ENCODE data around the gene POLR2F.

The POLR2F gene

DNA sequence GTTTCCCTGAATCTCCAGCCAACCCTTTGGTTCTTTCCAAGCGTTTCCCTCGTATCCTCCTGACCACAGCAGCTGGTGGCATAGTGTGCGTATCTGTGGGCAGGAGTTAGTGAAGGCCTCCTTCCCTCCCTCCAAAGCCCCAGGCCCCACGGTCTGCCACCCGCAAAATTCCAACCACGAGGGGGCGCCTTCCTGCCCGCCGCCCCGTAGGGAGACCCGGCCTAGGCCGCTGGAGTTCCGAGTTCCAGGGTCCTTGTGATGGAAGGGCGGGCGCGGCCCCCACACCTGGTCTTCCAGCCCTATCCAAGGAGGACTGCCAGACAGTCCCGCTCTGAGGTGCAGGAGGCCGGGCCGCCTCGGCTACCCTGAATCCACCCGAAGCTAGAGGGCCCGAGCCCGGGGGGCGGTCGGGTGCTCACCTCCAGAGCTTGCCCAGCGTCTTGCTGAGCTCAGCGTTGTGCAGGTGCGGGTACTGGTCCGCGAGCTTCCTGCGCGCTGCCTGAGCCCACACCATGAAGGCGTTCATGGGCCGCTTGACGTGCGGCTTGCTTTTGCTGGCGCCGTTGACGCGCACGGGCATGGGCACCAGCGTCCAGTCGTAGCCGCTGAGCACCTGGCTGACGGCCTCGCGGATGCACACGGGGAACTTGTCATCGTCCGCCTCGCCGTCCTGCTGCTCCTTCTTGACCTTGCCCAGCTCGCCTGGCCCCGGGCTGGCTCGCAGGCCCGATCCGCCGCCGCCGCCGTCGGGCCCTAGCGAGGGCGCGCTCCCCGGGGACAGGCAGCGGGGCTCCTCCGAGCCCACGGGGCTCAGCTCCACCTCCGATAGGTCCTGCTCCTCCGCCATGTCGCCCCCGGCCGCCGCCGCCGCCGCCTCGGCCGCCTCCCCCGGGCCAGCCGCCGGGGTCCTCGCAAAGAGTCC is 29.7 kb downstream of the POLR2F start:
- no peak for DNase-seq

DNA sequence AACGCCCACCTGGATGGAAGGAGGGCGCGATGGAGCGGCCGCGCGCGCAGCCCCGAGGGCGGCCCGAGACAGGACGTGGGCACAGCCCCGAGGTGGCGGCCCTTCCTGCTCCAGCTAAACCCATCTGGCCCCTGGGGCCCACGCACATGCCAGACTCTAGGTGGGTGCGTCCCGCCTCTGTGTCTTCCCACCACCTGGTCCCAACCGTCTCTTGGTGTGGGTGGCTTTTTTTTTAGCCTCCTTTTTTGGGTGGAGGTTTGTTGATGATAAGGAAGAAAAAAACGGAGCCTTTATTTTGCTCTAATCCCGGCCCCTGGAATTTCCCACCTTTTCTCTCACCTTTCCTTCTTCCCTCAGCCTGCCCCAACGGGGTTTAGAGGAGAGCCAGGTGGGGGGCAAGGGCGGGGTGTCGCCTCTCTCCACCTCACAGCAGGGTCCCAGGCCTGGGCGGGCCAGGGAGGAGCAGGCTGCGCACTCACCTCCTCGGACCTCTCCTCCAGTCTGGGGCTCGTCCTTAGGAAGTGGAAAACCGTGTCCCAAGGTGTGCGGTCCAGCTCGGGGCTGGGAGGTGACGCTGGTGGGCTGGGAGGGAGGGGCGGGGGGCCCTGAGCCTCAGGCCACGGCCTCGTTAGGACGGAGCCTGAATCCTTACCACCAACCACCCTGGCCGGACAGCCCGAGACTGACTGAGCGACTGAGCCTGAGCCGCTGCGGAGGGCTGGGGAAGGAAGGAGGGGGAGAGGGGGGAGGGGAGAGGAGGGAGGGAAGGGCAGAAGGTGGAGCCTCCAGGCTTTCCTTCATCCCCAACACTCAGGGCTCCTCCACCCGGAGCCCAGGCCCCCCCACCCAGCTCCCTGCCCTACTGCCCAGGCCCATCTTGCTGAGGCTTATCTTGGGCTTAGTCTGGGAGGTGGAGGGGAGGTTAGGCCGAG is 30.6 kb downstream of the POLR2F start, which contains the start of gene SOX10:
Gene SOX10, minus strand, starts transcription at position 696 of the 932 bp plus-strand sequence. CDS start 771 bp downstream, outside the sequence.
- DNase-seq = no peak

DNA sequence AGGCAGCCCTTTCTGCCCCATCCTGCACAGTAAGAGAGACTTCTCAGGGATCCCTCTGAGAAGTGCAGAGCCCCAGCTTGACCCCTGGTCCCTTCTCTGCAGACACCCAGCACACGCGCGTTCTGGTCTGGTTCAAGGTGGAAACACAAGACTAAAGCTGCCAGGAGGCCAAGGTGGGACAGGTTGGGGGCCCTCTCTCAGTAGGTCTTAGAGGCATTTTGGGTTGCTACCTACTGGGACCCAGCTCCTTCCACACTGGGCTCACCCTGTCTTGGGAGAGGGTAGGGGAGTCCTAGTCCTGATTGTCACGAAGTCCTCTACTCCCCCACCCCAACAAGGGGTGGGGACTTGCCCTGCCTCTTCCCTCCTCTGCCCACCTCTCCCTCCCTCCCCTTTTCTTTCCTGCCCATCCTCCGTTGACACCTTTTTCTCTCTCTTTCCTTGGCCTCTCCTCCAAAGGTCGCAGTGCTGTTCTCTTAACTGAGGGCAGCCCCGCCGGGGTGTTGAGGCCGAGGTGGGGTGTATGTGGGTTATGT is 31.6 kb downstream of the POLR2F start:
- no peak for DNase-seq

DNA sequence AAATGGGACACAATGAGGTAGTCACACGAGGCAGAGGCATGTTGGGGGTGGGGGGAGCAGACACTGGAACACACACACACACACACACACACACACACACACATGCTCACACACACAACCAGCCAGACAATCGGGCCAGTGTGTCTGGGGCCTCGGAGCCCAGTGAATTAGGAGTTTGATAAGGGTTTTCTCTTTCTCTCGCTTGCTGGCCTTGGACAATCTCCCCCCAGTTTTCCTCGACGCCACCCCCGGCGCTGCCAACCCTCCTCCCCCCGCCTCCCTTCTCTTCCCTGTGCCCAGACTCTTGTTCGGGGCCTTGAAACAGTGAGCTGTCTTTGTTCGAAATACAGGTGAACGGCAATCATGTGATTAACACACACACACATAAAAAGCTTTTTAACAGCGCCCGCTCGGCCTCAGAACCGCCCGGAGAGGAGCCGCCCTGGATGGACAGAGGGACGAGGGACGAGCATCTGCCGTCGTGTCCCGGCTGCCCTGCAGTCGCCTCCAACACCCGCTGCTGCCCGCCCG is 32.3 kb downstream of the POLR2F start:
- no peak for DNase-seq

DNA sequence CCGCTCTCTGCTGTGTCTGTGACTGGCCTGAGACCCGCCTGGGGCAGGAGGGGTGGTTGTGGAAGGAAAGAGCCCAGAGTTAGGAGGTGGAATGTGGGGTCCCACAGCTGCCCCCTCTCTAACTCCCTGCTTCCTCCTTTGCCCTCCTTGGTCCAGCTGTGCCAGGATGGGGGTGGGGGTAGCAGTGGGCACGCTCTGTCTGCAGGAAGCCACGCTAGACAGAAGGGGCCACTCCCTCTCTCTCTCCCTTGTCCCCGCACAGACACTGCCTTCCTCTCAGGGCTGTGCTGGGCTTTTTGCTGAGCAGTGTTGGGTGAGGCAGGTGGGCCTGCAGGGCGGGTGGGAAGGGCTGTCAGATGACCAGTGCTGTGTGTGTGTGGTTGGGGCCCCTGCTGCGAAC is 32.9 kb downstream of the POLR2F start:
- no peak for DNase-seq

DNA sequence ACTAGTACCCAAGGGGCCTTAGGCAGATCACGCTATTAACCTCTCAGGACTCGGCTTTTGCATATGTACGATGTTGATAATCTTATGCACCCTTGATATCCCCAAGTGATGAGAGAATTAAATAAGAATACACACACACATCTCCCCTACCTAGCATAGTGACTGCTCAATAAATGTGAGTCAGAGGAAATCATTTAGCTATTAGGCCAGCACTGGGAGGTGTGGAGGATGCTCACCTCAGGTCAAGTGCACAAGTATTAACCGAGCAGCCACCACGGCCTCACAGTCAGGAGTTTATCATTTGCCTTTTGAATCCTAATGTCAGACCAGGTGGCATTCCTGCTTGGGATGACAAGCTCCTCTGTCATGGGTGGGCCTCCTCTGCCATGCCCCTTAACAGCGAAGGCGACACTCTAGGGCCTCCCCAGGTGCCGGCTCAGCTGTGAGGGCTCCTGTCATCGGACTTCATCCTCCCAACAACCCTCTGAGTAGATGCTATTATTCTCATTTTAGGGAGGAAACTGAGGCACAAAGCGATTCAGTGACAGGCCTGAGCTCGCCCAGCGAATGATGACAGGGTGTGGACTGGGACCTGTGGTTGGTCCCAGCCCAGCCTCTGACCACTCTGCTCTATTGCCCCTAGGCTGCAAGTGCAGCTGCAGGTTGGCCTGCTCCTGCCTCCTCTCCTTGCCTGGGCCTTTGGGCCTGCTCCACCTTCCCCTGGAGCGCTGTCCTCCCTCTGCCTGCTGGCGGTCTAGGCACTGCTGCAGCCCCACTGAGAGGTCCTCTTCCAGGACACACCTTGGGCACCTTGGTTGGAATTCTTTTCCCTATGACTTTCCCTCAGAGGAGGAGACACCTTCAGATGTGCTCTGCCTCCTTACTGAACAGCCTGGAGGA is 35.9 kb downstream of the POLR2F start:
- no peak for DNase-seq

DNA sequence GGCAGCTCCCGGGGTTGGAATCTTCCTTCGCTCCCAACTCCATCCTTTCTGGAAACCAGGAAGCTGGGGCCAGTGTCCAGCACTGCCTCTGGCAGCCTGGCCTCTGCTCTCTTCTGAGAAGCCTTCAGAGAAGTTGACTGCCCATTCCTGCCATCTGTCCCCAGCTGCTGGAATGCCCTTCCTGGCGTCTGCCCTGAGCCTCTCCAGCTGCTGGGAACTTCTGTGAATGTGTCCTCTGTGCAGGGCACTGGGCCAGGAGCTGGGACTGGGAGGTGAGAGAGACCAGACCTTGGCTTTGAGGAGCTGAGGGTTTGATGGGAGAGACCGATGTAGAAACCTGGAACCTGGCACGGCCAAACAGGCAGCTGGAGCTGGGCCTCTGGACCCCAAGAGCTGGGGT is 36.8 kb downstream of the POLR2F start:
- DNase-seq = no peak

DNA sequence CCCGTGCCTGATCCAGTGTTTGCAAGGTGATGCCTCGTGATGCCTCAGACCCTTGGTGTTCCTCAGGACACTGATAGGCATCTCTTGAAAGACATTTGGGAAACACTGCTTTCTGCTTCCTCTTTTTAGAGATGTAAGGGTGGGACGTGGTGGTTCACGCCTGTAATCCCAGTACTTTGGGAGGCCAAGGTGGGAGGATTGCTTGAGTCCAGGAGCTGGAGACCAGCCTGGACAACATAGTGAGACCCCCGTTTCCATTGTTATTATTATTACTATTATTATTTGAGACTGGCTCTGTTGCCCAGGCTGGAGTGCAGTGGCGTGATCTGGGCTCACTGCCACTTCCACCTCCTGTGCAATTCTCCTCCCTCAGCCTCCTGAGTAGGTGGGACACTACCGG is 37.4 kb downstream of the POLR2F start:
- no peak for DNase-seq

DNA sequence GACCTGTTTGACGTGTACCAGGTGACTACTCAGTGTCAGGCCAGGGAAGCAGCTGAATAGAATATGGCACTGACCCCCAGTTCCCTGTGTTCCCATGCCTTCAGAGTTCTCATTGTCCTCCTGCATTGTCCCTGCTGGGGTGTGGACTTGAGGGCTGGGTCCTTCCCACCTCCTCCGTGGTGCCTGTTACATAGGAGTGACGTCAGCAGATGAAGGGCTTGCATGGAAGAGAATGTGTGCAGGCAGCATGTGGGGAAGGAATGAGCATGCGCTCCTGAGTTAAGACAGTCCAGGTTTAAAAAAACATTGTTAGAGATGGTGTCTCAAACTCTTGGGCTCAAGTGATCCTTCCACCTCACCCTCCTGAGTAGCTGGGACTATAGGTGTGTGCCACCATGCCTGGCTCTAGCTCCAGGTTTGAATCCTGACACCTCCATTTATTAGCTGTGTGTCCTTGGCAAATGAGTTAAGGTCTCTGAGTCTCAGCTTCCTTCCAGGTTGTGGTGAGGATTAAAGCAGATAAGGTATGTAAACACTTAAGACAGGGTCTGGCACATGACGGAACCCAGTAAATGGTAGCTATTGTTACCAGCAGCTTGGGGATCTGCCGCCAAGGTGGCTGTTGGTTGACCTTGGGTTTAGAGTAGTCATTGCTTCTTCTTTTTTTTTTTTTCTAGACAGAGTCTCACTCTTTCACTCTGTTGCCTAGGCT is 38.4 kb downstream of the POLR2F start:
- DNase-seq = no peak

DNA sequence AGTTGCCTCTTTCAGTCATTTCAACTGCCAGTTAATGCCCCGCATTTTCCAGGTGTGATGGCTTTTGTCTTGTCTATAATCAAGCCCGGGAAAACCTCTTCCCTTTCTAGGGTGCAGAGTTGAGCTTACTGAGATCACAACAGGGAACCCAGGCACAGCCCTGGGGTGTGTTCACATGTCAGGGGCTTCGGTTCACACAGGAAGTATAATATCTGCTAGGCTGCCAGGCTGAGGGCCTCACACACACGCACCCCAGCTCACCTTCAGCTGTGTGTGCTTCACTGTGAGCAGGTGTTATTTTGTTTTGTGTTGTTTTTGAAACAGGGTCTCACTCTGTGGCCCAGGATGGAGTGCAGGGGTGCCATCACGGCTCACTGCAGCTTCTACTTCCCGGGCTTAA is 40.5 kb downstream of the POLR2F start:
- no peak for DNase-seq

DNA sequence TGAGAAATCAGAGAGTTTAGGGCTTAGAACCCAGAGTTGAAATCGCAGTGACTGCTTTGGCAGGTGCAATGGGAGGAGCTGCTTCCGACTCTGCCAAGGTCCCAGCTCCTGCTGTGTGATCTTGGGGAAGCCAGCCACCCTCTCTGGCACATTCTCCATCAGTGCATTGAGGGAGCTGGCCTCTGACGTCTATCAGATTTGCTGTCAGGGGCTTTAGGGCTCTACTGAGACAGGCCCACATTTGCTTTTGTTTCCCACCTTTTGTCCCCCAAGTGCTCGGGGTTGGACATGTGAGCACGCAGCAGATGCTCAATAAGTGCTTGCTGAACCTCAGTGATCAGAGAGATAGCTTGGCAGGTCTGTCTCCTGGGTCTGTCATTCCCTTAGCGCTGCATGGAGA is 41.5 kb downstream of the POLR2F start:
- DNase-seq = no peak

DNA sequence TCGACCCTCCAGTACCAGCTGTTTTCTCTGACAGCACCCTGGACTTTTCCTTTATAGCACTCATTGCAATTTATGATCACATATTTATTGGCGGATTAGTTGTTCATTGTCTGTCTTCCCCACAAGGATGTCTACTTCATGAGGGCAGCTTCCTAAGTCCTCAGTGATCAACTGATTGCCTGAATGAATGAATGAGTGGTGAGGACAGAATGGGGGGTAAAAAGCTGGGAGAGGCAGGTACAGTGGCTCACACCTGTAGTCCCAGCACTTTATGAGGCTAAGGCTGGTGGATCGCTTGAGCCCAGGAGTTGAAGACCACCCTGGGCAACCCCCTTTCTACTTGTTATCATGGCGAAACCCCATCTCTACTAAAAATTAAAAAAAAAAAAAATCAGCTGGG is 42.0 kb downstream of the POLR2F start:
- no peak for DNase-seq

DNA sequence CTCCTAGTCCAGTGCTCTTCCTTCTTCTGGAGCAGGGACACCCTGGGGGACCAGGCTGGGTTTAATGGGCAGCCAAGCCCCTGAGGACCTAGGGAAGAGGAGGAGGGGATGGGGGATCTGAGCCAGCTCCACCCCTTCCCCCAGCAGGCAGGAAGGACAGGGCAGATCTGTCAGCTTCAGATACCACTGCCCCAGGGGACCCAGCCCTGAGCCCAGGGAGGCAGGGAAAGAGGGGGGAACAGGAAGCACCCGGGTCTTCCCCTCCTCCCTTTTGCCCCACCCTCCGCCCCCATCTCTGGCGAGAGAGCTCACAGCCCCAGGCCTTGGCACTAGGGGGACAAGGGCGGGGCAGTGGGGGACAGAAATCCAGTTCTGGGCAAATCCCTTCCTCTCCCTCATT is 42.6 kb downstream of the POLR2F start:
- DNase-seq = no peak

DNA sequence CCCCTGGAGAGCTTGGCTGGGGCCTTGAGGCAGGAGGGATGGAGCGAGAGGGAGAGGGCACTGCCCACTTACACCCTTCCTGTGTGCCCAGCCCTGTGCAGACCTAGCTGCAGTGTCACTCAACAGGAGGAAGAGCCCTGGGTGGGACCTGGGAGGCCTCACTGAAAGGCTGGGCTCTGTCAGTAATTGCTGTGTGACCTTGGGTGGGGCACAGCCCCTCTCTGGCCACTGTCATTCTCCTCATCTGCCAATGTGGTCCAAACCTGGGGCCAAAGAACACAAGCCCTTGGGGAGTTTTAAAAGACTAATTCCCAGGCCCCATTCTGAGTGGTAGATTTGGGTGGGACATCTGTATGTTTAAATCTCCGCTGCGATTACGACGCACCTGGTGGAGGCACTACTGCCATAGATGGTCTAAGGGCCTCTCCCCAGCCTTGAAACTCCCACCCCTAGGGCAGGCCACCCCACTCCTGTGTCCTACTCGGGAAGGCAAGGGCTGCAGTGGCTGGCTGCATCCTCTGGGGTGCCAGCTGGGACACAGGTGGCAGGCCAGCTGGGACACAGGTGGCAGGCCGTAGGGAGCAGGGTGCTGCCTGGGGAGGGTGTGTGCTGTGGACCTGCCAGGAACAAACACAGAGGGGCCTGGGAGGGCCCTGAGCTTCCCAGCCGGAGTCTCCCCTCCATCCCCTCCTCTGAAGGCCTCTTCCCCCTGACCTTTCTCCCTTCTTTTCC is 43.2 kb downstream of the POLR2F start:
- no peak for DNase-seq

DNA sequence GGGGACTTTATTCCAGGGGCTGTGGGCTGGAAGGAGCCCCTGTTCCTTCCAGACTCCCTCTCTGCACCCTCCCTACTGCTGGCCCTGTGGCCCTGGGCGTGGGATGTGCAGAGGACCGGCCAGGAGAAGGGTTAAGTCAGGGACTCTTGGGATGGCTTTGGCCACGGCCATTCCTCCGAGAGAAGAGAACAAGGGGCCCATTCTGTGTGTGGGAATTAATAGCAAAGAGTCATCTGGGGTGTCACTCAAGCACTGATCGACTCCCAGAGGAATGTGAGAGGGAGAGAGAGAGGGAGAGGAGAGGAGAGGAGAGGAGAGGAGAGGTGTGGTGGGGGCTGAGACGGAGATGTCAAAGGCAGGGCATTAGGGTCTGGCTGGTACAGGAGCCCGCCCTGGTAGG is 45.0 kb downstream of the POLR2F start:
- DNase-seq = no peak

DNA sequence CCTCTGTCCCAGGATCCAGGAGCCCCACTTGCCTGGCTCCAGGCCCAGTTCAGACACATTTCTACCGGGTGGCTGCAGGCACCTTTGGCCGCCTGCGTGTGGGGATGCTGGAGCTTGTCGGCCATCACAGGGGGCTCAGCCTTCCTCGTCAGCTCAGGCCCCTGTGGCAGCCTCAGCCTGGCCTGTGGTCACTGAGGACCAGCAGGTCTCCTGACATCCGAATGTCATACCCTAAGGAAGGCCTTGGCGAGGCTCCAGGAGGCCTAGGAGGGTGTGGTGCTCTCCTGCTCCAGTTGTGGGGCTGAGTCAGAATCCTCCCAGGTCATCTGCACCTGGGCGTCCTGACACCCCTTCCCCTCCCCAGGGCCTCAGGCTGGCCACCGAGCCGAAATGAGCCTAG is 45.7 kb downstream of the POLR2F start:
- no peak for DNase-seq

DNA sequence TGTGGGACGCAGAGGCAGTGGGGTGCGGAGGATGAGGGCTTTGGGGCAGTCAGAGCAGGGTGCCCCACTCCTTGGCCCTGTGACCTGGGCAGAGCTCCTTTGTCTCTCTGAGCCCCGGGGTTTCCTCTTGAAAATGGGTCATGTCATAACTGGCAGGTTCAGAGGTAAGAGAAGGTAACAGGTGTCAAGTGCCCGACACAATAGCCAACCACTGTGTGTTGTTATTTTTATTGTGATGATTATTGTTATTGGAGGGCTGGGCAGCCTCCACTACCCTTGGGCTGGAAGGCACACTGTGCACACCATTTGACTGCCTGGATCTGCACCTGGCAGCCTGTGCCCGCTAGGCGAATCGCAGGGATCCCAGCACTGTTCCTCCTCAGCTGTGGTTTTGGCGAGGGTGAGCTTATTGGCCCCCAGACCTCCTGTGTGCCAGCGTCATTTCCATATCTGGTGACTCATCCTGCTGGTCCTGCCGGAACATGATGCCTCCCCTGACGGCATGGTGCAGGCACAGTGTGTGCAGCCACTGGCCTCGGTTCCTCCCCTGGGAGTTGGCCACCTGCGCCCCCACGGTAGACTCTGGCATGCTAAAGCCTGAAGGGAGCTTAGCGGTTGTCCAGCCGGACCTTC is 46.3 kb downstream of the POLR2F start:
- peak; percentile 35 for DNase-seq

DNA sequence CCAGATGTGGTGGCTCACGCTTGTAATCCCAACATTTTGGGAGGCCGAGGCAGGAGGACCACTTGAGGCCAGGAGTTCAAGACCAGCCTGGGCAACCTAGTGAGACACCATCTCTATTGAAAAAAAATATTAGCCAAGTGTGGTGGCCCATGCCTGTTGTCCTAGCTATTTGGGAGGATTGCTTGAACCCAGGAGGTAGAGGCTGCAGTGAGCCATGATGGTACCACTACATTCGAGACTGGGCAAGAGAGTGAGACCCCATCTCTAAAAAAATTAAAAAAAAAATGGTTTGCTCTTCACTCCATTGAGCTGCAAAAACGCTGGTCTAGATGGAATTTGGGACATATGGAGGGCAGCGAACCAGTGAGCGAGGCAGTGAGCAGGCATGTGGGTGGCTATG is 52.4 kb downstream of the POLR2F start:
- DNase-seq = no peak

DNA sequence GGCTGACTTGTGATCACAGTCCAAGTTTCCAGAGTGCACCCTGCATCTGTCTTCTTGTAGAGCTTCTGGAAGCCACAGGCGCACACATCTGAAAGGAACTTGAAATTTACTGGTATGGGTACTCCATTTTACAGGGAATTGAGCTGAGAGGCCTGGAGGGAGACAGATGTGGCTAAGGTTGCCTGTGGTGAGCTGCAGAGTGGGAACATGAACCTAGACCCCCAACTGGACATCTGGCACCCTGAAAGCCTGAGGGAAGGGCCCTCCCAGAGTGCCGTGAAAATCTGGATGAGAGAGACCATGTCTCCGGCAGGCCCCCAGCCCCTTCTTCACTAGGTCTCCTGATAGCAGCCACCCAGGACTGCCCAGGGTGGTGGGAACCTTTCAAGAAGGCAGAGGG is 53.4 kb downstream of the POLR2F start:
- DNase-seq = no peak

DNA sequence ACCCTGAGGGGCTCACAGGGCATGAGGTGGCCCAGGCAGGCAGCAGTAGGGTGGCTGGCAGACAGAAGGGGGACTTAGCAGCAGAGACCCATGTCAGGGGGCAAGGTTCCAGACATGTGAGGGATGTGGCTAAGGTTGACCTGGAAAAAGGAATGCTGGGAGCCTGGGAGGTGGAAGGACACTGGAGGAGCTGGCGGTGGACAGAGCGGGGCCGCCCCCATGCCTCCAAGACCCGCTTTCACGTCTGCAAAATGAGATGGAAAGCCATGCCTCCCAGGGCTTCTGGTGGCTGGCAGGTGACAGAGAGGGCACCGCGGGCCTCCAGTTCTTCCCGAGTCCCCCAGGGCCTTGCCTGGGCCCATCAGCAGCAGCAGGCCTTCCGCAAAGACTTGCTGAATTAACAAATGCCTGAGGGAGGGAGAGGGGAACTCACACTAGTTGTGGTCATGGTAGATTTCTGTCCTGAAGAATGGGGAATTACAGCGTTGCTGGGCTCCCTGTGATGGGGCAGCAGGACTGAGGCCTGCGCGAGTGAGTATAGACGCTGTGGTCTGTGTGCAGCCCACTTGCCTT is 53.9 kb downstream of the POLR2F start:
- DNase-seq = no peak
